HepG2 (cell line): ENCODE results near the gene RELB. TPM values are rescaled to one million over a fixed set of nuclear protein-coding genes. Genes with fewer than 3 reads are reported as not detected.

Experiments
- AGO2 ChIP-seq: fragments of 200-400 bp; formaldehyde crosslinking; optimal IDR thresholded peaks from 2 replicates; pipeline ENCODE3; 2017; ENCODE audit warnings: mild to moderate bottlenecking, low read depth, low read length, moderate library complexity
- ATM ChIP-seq: fragments of 450-650 bp; IDR thresholded peaks from 2 replicates; pipeline ENCODE4 v1.7.1; 2017; ENCODE audit warnings: mild to moderate bottlenecking, borderline replicate concordance
- CBX5 ChIP-seq: sonication (generic); formaldehyde crosslinking; IDR thresholded peaks from 2 replicates; pipeline ENCODE4 v1.4.0; 2020; ENCODE audit warnings: missing genetic modification reagents, borderline replicate concordance
- CCDC6 ChIP-seq: sonication (generic); formaldehyde crosslinking; IDR thresholded peaks from 2 replicates; pipeline ENCODE4 v1.8.1; 2022; ENCODE audit warnings: mild to moderate bottlenecking, missing genetic modification reagents, moderate library complexity
- ERF ChIP-seq: IDR thresholded peaks from 2 replicates; pipeline ENCODE4 v1.6.1; 2018; ENCODE audit warnings: missing biosample characterization, missing genetic modification reagents
- FOXP1 ChIP-seq, 2 experiments: fragments of 450-650 bp in 1 of 2; IDR thresholded peaks; 2 replicates each; pipeline ENCODE4 v1.6.1; 2017 to 2018; ENCODE audit warnings: antibody characterized with exemption in 1 of 2
- MED13 ChIP-seq: sonication (generic); formaldehyde crosslinking; IDR thresholded peaks from 2 replicates; pipeline ENCODE4 v1.5.0; 2020; ENCODE audit warnings: missing genetic modification reagents
- MIER3 ChIP-seq: IDR thresholded peaks from 2 replicates; pipeline ENCODE4 v1.6.1; 2016; ENCODE audit warnings: missing compliant biosample characterization, borderline replicate concordance
- MXI1 ChIP-seq: IDR thresholded peaks from 3 replicates; pipeline ENCODE4 v1.6.1; 2012; ENCODE audit warnings: low read depth, low read length, inconsistent platforms, borderline replicate concordance
- U2AF1 ChIP-seq: fragments of 200-400 bp; formaldehyde crosslinking; optimal IDR thresholded peaks from 2 replicates; pipeline ENCODE3; 2017; ENCODE audit warnings: mild to moderate bottlenecking, low read depth, low read length
- ZNF431 ChIP-seq: sonication (generic); formaldehyde crosslinking; IDR thresholded peaks from 2 replicates; pipeline ENCODE4 v1.9.0; 2022; ENCODE audit warnings: missing genetic modification reagents, low read depth, mild to moderate bottlenecking, borderline replicate concordance
- ZNF766 ChIP-seq: sonication (generic); formaldehyde crosslinking; IDR thresholded peaks from 2 replicates; pipeline ENCODE4 v1.5.0; 2020; ENCODE audit warnings: missing genetic modification reagents, borderline replicate concordance
- polyA plus RNA-seq, 8 experiments: library from polyadenylated mRNA; depleted of rRNA in 3 of 8; stranded (reverse) in 7 of 8; unstranded in 1 of 8; fragments of >200 nt; fragmentation: Illumina TruSeq in 4 of 8; extraction: Trizol in 4 of 8; gene quantifications; 2 replicates each; pipeline versions ENCODE4 v1.2.1 to v1.2.3, GENCODE V29; 2011 to 2016; ENCODE audit warnings: low read depth in 4 of 8, missing spikeins in 1 of 8, mixed read lengths in 1 of 8; ENCODE audit not compliant: insufficient read depth in 1 of 8
- total RNA-seq, 5 experiments: library from RNA; depleted of rRNA; stranded (reverse); fragments of >200 nt; fragmentation: Illumina TruSeq; extraction: Trizol; gene quantifications; 2 replicates each; pipeline ENCODE4 v1.2.3, GENCODE V29; 2016; ENCODE audit warnings: low read depth in 1 of 5
- TF ChIP-seq, protein P1 (sequence below): sonication (generic); formaldehyde crosslinking; IDR thresholded peaks from 2 replicates; pipeline ENCODE4 v1.4.0; 2020; ENCODE audit warnings: missing genetic modification reagents, borderline replicate concordance
- TF ChIP-seq, protein P2 (sequence below): IDR thresholded peaks from 2 replicates; pipeline ENCODE4 v1.6.1; 2016
- TF ChIP-seq, protein P3 (sequence below): sonication (generic); formaldehyde crosslinking; IDR thresholded peaks from 2 replicates; pipeline ENCODE4 v1.4.0; 2020; ENCODE audit warnings: missing genetic modification reagents
- TF ChIP-seq, protein P4 (sequence below): sonication (generic); formaldehyde crosslinking; IDR thresholded peaks from 2 replicates; pipeline ENCODE4 v1.4.0; 2020; ENCODE audit warnings: missing genetic modification reagents, borderline replicate concordance

RELB gene
- total and polyA plus RNA-seq, 2 of the 13 experiments (the other 11 are each of a cell fraction or from before 2014, with no cell fraction given) = 1.9 to 3.5 TPM

DNA sequence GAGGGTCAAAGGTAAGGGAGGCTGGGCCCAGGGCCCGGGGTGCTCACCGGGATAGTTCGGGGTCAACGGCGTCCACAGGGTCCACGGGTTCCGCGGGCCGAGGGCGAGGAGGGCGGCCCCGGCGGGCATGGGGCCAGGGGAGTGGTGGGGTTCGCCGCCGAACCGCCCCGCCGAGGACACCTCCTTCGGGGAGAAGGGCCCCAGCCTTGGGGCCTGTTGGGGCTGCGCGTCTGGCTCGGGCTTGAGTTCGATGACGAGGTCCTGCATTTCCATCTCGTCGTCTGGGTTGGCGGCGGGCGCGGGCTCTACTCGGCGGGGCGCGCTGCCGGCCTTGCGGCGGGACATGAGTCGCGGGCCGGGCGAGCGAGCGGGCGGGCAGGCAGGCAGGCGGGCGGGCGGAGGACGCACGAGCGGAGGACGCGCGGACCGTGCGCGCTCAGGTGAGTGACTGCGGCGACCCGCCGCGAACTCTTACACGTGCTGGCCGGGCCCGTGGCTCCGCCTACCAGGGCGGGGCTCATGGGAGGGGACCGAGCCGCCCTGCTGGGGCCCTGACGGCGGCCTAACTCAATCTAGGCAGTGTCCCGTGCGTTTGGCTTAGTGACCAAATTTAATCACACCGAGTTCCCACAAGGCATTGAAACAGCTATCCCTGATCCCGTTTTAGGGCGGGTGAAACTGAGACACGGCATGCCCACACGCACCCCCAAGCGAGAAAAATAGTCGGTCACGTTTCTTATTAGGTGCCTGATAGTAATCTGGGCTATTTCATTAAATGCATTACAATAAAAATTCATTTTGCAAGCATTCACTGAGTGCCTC lies 75.0 kb downstream of the RELB start, which contains the start of gene ZNF296 (continued):
- TF ChIP-seq FOXP1 (IDR thresholded peaks at IDR 0.05) (no peak), FOXP1 (CRISPR knock-in tag; IDR thresholded peaks at IDR 0.05) (no peak), ZNF431 (CRISPR knock-in tag) (peak; percentile 47; the same call in 1 of the 2 replicates), AGO2 (peak; percentile 60), ATM (no peak), U2AF1 (no peak), ERF (CRISPR knock-in tag) (peak; percentile 57; the same call in 1 of the 2 replicates), MIER3 (peak; percentile 19; the same call in 1 of the 2 replicates), CCDC6 (peak; percentile 75; the same call in 1 of the 2 replicates), MED13 (CRISPR knock-in tag) (no peak), MXI1 (peak; percentile 91; the same call in 2 of the 3 replicates), CBX5 (CRISPR knock-in tag) (no peak), ZNF766 (CRISPR knock-in tag) (peak; percentile 25; the same call in 1 of the 2 replicates)
- TF ChIP-seq, protein P1, sequence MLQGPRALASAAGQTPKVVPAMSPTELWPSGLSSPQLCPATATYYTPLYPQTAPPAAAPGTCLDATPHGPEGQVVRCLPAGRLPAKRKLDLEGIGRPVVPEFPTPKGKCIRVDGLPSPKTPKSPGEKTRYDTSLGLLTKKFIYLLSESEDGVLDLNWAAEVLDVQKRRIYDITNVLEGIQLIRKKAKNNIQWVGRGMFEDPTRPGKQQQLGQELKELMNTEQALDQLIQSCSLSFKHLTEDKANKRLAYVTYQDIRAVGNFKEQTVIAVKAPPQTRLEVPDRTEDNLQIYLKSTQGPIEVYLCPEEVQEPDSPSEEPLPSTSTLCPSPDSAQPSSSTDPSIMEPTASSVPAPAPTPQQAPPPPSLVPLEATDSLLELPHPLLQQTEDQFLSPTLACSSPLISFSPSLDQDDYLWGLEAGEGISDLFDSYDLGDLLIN (CRISPR knock-in tag) = no peak
- TF ChIP-seq, protein P2, sequence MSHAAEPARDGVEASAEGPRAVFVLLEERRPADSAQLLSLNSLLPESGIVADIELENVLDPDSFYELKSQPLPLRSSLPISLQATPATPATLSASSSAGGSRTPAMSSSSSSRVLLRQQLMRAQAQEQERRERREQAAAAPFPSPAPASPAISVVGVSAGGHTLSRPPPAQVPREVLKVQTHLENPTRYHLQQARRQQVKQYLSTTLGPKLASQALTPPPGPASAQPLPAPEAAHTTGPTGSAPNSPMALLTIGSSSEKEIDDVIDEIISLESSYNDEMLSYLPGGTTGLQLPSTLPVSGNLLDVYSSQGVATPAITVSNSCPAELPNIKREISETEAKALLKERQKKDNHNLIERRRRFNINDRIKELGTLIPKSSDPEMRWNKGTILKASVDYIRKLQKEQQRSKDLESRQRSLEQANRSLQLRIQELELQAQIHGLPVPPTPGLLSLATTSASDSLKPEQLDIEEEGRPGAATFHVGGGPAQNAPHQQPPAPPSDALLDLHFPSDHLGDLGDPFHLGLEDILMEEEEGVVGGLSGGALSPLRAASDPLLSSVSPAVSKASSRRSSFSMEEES (CRISPR knock-in tag) = 0 out of 2 replicates have a peak, but pooled peaks have one; percentile 19
- TF ChIP-seq, protein P3, sequence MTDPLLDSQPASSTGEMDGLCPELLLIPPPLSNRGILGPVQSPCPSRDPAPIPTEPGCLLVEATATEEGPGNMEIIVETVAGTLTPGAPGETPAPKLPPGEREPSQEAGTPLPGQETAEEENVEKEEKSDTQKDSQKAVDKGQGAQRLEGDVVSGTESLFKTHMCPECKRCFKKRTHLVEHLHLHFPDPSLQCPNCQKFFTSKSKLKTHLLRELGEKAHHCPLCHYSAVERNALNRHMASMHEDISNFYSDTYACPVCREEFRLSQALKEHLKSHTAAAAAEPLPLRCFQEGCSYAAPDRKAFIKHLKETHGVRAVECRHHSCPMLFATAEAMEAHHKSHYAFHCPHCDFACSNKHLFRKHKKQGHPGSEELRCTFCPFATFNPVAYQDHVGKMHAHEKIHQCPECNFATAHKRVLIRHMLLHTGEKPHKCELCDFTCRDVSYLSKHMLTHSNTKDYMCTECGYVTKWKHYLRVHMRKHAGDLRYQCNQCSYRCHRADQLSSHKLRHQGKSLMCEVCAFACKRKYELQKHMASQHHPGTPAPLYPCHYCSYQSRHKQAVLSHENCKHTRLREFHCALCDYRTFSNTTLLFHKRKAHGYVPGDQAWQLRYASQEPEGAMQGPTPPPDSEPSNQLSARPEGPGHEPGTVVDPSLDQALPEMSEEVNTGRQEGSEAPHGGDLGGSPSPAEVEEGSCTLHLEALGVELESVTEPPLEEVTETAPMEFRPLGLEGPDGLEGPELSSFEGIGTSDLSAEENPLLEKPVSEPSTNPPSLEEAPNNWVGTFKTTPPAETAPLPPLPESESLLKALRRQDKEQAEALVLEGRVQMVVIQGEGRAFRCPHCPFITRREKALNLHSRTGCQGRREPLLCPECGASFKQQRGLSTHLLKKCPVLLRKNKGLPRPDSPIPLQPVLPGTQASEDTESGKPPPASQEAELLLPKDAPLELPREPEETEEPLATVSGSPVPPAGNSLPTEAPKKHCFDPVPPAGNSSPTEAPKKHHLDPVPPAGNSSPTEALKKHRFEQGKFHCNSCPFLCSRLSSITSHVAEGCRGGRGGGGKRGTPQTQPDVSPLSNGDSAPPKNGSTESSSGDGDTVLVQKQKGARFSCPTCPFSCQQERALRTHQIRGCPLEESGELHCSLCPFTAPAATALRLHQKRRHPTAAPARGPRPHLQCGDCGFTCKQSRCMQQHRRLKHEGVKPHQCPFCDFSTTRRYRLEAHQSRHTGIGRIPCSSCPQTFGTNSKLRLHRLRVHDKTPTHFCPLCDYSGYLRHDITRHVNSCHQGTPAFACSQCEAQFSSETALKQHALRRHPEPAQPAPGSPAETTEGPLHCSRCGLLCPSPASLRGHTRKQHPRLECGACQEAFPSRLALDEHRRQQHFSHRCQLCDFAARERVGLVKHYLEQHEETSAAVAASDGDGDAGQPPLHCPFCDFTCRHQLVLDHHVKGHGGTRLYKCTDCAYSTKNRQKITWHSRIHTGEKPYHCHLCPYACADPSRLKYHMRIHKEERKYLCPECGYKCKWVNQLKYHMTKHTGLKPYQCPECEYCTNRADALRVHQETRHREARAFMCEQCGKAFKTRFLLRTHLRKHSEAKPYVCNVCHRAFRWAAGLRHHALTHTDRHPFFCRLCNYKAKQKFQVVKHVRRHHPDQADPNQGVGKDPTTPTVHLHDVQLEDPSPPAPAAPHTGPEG (CRISPR knock-in tag) = peak; percentile 99
- TF ChIP-seq, protein P4, sequence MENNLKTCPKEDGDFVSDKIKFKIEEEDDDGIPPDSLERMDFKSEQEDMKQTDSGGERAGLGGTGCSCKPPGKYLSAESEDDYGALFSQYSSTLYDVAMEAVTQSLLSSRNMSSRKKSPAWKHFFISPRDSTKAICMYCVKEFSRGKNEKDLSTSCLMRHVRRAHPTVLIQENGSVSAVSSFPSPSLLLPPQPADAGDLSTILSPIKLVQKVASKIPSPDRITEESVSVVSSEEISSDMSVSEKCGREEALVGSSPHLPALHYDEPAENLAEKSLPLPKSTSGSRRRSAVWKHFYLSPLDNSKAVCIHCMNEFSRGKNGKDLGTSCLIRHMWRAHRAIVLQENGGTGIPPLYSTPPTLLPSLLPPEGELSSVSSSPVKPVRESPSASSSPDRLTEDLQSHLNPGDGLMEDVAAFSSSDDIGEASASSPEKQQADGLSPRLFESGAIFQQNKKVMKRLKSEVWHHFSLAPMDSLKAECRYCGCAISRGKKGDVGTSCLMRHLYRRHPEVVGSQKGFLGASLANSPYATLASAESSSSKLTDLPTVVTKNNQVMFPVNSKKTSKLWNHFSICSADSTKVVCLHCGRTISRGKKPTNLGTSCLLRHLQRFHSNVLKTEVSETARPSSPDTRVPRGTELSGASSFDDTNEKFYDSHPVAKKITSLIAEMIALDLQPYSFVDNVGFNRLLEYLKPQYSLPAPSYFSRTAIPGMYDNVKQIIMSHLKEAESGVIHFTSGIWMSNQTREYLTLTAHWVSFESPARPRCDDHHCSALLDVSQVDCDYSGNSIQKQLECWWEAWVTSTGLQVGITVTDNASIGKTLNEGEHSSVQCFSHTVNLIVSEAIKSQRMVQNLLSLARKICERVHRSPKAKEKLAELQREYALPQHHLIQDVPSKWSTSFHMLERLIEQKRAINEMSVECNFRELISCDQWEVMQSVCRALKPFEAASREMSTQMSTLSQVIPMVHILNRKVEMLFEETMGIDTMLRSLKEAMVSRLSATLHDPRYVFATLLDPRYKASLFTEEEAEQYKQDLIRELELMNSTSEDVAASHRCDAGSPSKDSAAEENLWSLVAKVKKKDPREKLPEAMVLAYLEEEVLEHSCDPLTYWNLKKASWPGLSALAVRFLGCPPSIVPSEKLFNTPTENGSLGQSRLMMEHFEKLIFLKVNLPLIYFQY (CRISPR knock-in tag) = 0 out of 2 replicates have a peak, but pooled peaks have one; percentile 27
